Measurements from ENCODE around the gene PCDHB13.

Gene PCDHB13

DNA sequence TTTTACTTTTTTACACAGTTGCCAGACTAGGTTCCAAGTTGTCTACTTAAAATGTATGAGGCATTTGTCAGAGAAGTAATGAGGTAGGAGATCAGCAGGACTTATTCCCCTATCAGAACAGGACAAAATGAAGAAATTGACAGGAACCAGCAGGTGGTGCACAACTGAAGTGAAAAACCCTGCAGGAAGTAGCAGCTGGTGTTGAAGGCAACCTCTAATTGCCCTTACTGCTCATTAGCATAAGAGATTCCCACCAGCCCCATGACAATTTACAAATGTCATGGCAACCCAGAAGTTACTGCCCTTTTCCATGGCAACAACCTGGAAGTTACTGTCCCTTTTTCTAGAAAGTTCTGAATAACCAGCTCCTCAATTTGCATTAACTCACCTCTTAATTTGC is 36.9 kb downstream of the PCDHB13 start:
- H3K4me3 ChIP-seq (ENCODE audit: low read length), result no peak overlapping the region
- DNase-seq (ENCODE audit: low read depth, low spot score), result no peak

GRCh38 chr5:141258464-141258863 is 44.7 kb downstream of the PCDHB13 start:
- no peak overlapping the region for H3K4me3 ChIP-seq (ENCODE audit: low read length)
- no peak for DNase-seq (ENCODE audit: low read depth, low spot score)

- H3K4me3 ChIP-seq (ENCODE audit: low read length), result no peak overlapping the region
- no peak for DNase-seq (ENCODE audit: low read depth, low spot score)
Observed at GRCh38 chr5:141258948-141259347, 45.2 kb downstream of the PCDHB13 start.

DNA sequence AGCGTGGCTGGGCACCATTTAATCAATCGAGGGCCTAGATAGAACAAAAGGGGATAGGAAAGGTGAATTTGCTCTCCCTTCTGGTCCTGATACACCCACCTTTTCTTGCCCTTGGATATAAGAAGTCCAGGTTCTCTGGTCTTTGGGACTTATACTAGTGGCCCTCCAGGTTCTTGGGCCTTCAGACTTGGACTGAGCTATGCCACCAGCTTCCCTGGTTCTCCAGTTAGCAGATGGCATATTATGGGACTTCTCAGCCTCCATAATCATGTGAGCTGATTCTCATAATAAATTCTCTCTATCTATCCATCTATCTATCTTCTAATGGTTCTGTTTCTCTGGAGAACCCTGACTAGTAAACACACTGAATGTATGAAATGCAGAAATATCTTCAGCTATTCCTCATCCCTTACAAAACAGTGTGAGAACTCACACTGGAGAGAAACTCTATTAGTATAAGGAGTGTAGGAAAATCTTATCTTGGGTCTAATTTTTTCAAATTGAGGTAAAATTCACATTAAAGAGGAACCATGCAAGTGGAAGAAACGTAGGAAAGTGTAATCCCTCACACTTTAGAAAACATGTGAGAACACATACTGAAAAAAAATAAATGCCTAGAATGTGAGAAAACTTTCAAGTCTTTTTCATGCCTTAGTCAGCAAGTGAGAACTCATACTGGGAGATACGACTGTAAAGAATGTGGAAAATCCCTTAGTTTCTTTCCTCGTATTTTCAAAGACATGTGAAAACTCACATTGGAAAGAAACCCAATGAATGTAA is 46.9 kb downstream of the PCDHB13 start:
- DNase-seq (ENCODE audit: low read depth, low spot score), result no peak
- no peak overlapping the region for H3K4me3 ChIP-seq (ENCODE audit: low read length)

DNA sequence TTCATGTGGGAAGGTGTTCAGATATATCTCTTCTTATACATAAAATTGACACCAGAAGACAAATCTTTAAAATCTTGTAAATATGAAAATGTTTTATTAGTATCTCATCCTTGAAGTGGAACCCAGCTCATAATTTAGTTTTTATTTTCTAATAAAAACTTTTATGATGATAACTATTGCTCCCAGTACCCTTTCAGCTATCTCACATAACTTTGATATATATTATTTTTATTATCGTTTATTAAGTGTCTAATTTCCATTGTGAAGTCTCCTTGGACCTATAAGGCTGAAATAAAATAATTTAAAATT is 47.5 kb downstream of the PCDHB13 start:
- no peak overlapping the region for H3K4me3 ChIP-seq (ENCODE audit: low read length)
- no peak for DNase-seq (ENCODE audit: low read depth, low spot score)

Data from Jurkat, Clone E6-1 (cell line).